ENCODE data around the gene RB1. TPM values are rescaled to one million over a fixed set of nuclear protein-coding genes. Genes with fewer than 3 reads are reported as not detected.

The RB1 gene
- total and polyA plus RNA-seq, 2 donors (not counting 3 experiments of a cell fraction or from before 2014, with no cell fraction given): 8.0 to 41.2 TPM

GRCh38 chr13:48518083-48518482, 214.5 kb downstream of the RB1 start:
- ChIA-PET POLR2A (no interaction called here), CTCF (interaction anchor here (0.8 to 1.2 kb wide), 2 partner anchors 9 to 62 kb away, joined by 4 to 5 read pairs; no protein-coding TSS in a partner anchor)
- H3K9me1 ChIP-seq (replicated peaks; ENCODE audit: control insufficient read depth, extremely low read depth, insufficient read depth, low read length): no peaks in the 10 kb centered on the region
- no peaks in the 10 kb centered on the region for H4K20me1 ChIP-seq (replicated peaks; ENCODE audit: control insufficient read depth, extremely low read depth, insufficient read depth, low read length)
- no peaks in the 10 kb centered on the region for H3K27me3 ChIP-seq (ENCODE audit: control insufficient read depth in 2 of 2, insufficient read depth in 2 of 2, low read length in 2 of 2)
- FAIRE-seq (no peak), DNase-seq (ENCODE audit: low read depth, low spot score) (no peak)
- no peaks in the 10 kb centered on the region for H3K9me3 ChIP-seq (replicated peaks; ENCODE audit: control insufficient read depth, insufficient read depth, low read length)
- H3K4me1 ChIP-seq (ENCODE audit: control insufficient read depth, extremely low read depth, insufficient read depth, low read length): no peaks in the 10 kb centered on the region
- H3K27ac ChIP-seq (ENCODE audit: insufficient read depth, low read depth, low read length): no peak overlapping the region
- no peaks in the 10 kb centered on the region for H3K36me3 ChIP-seq (ENCODE audit: control insufficient read depth in 2 of 2, extremely low read depth in 1 of 2, insufficient read depth in 2 of 2, low read length in 2 of 2)
- intact Hi-C loops (cut with micrococcal nuclease) (no loop called here), dilution Hi-C loops (cut with MboI; ENCODE audit: extremely low pct_ligation_motif_present, low sequenced_read_pairs) (no loop called here)
- H3K4me3 ChIP-seq (replicated peaks in 1 of 3; ENCODE audit: insufficient read depth in 1 of 3, low read depth in 1 of 3, low read length in 3 of 3): no peak overlapping the region
- no peaks in the 10 kb centered on the region for H3K79me2 ChIP-seq (ENCODE audit: control insufficient read depth, insufficient read depth, low read length)
- H3K9ac ChIP-seq (replicated peaks; ENCODE audit: extremely low read depth, insufficient read depth, low read length): no peak overlapping the region
- no peak overlapping the region for H2AFZ ChIP-seq (ENCODE audit: low read depth, low read length)
- H3K4me2 ChIP-seq (ENCODE audit: insufficient read depth, low read length): no peak overlapping the region
- TF ChIP-seq CTCF (IDR thresholded peaks at IDR 0.05; ENCODE audit: extremely low read depth in 1 of 2, insufficient read depth in 1 of 2, low read depth in 1 of 2, low read length in 2 of 2) (no peak), POLR2AphosphoS5 (IDR thresholded peaks at IDR 0.05; ENCODE audit: insufficient read depth, low read depth, low read length) (no peak), MYC (IDR thresholded peaks at IDR 0.05; ENCODE audit: low read depth, low read length) (no peak), FOS (IDR thresholded peaks at IDR 0.05; ENCODE audit: borderline replicate concordance, insufficient read depth, low read length) (no peak), MAX (IDR thresholded peaks at IDR 0.05; ENCODE audit: insufficient read depth, insufficient read length) (no peak), EZH2 (IDR thresholded peaks at IDR 0.05; ENCODE audit: borderline replicate concordance, low read depth, low read length, severe bottlenecking) (no peak), GATA2 (IDR thresholded peaks at IDR 0.05; ENCODE audit: insufficient read depth, insufficient read length, low read depth, low read length) (no peak), JUN (IDR thresholded peaks at IDR 0.05; ENCODE audit: borderline replicate concordance, insufficient read depth, insufficient read length, low read depth) (no peak), POLR2A (IDR thresholded peaks at IDR 0.05; ENCODE audit: low read depth, low read length) (no peak)
- no TSS peak for BruUV-seq (replicated peaks)

Data from endothelial cell of umbilical vein (primary cell).